GM12801 (cell line): ENCODE measurements around the gene GATC.

Source experiments
- CTCF ChIP-seq: IDR thresholded peaks from one replicate; pipeline ENCODE4 v1.5.1; 2011; ENCODE audit warnings: control low read depth; ENCODE audit not compliant: insufficient read length; ENCODE audit errors: extremely low read depth

GATC gene

DNA sequence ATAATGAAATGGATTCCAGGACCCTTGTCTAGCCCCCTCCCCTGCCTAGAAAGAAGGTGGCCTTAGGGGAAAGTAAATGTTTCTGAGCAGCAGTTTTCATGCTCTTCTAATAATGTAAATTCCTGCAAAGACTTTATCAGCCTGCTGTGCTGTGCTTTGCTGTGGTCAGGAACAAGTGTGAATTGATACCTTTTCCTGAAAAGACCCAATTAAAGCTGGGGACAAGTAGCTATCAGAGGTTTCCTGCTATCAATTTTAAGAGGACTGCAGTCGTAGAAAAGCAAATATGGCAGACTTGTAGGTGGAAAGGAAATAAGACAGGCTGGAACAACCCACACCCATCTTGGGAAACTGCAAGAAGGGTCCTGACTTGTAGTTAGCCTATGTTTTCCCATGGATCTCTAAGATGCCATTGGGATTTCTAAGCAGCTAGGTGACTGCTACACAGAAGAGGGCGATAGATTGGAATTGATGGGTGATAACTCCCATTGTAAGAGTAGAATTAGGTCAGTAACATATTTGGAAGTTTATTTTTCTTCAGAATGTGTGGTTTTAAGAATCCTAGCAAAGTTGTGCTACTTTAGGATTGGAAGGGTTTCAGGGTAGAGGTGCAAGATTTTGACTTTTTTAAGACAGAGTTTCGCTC lies 52.7 kb downstream of the GATC start:
- no peak for TF ChIP-seq CTCF

DNA sequence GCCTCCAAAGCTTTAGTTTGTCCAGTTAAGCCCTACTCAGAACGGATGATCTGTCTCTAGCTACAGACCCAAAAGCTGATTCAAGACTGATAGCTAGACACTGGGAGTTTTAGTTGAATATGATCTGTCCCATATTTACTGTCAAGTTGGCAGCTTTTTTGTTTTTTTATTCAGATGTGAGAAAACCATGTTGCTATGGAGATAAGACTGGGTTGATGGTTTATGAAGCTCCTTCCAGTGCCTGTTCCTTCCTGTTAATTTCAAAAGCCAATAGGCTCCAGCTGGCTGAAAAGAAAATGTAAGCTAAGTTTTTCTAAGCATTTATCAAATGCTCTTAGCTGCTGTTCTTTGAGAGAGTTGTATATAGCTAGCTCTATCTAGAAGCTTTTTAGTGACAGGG lies 54.3 kb downstream of the GATC start:
- no peak for TF ChIP-seq CTCF

DNA sequence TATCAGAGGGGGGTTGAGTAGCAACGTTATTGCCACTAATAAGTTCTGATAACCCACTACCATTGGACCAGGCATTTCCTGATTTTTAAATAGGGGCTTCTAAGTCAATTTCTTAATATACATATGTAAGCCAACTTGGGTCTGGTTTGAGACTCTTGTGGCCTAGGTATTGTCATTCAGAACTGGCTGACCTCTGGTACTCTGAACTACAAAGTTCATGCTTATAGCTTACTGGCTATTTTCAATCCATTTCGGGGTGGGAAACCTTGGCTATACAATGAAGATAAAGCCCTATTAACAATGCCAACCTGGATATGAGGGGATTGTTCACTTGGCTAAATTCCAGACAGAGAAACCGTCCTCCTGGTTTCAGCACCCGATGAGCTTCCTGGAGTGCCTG lies 58.3 kb downstream of the GATC start:
- TF ChIP-seq CTCF, result no peak

GRCh38 chr12:120508537-120508936 lies 62.3 kb downstream of the GATC start:
- TF ChIP-seq CTCF, result no peak
